ENCODE results near the gene SHISA9.

GRCh38 chr16:13148836-13149235, 247.4 kb downstream of the SHISA9 start:
- no peak for TF ChIP-seq POLR2A (IDR thresholded peaks at IDR 0.05)
- no peak for TF ChIP-seq CTCF (IDR thresholded peaks at IDR 0.05)
